Fibroblast of lung (primary cell): ENCODE results near the gene TMEM42. TPM values are rescaled to one million over a fixed set of nuclear protein-coding genes. Genes with fewer than 3 reads are reported as not detected.

Source experiments
- DNase-seq, 2 donors: peaks; one replicate each; pipeline versions ENCODE4 v3.0.0 to v3.0.0-alpha.2; 2010; ENCODE audit warnings: low read depth in 2 of 2
- H2AFZ ChIP-seq: 2 replicates; pipeline ENCODE4 v1.5.1; 2012; ENCODE audit warnings: low read length, control low read depth, inconsistent platforms
- H3K27ac ChIP-seq: 2 replicates; pipeline ENCODE4 v1.5.1; 2011; ENCODE audit warnings: low read length, control low read depth; ENCODE audit not compliant: insufficient read depth
- H3K27me3 ChIP-seq: 2 replicates; pipeline ENCODE4 v1.5.1; 2011; ENCODE audit warnings: mild to moderate bottlenecking, low read length; ENCODE audit not compliant: control insufficient read depth, insufficient read depth
- H3K36me3 ChIP-seq: 2 replicates; pipeline ENCODE4 v1.5.1; 2011; ENCODE audit warnings: low read length; ENCODE audit not compliant: control insufficient read depth, insufficient read depth
- H3K4me1 ChIP-seq: 2 replicates; pipeline ENCODE4 v1.5.1; 2011; ENCODE audit warnings: low read length; ENCODE audit not compliant: control insufficient read depth, insufficient read depth; ENCODE audit errors: extremely low read depth
- H3K4me2 ChIP-seq: 2 replicates; pipeline ENCODE4 v1.5.1; 2011; ENCODE audit warnings: low read length, control low read depth; ENCODE audit not compliant: insufficient read depth; ENCODE audit errors: extremely low read depth
- H3K4me3 ChIP-seq, 4 experiments: fragments of 200-600 bp in 1 of 4; sonication (generic) in 1 of 4; replicated peaks in 1 of 4; 2 replicates each; pipeline ENCODE4 v1.5.1; 2011 to 2016; ENCODE audit warnings: low read length in 4 of 4, low read depth in 3 of 4, mild to moderate bottlenecking in 3 of 4, control low read depth in 2 of 4, inconsistent platforms in 1 of 4, mixed read lengths in 1 of 4; ENCODE audit not compliant: insufficient read depth in 1 of 4; ENCODE audit errors: control extremely low read depth in 1 of 4
- H3K79me2 ChIP-seq: 2 replicates; pipeline ENCODE4 v1.5.1; 2012; ENCODE audit warnings: mild to moderate bottlenecking, low read length, inconsistent platforms; ENCODE audit not compliant: control insufficient read depth, insufficient read depth
- H3K9ac ChIP-seq: 2 replicates; pipeline ENCODE4 v1.5.1; 2011; ENCODE audit warnings: mild to moderate bottlenecking, low read length, control low read depth; ENCODE audit not compliant: insufficient read depth
- H3K9me3 ChIP-seq: 2 replicates; pipeline ENCODE4 v1.5.1; 2012; ENCODE audit warnings: low read depth, low read length; ENCODE audit not compliant: control insufficient read depth, insufficient read depth
- H4K20me1 ChIP-seq: 2 replicates; pipeline ENCODE4 v1.5.1; 2011; ENCODE audit warnings: low read length; ENCODE audit not compliant: control insufficient read depth, insufficient read depth; ENCODE audit errors: extremely low read depth
- CTCF ChIP-seq, 2 donors: IDR thresholded peaks in 1 of 2; conservative IDR thresholded peaks in 1 of 2; 1 replicate in 1 of 2; 2 replicates in 1 of 2; pipeline ENCODE4 v1.5.1; 2011 to 2012; ENCODE audit warnings: low read length in 2 of 2, control low read depth in 1 of 2, inconsistent platforms in 1 of 2, low read depth in 1 of 2, mild to moderate bottlenecking in 1 of 2
- EZH2 ChIP-seq: IDR thresholded peaks from 2 replicates; pipeline ENCODE4 v1.5.1; 2012; ENCODE audit warnings: low read length, control low read depth, mild to moderate bottlenecking; ENCODE audit errors: missing control alignments
- polyA plus RNA-seq, 2 donors: library from polyadenylated mRNA; depleted of rRNA in 1 of 2; stranded (reverse) in 1 of 2; unstranded in 1 of 2; fragments of >200 nt; gene quantifications; 2 replicates each; pipeline ENCODE4 v1.2.1, GENCODE V29; 2011 to 2012; ENCODE audit warnings: missing spikeins in 1 of 2
- total RNA-seq: library from RNA; depleted of rRNA; stranded (reverse); fragments of >200 nt; gene quantifications from 2 replicates; pipeline ENCODE4 v1.2.1, GENCODE V29; 2014

Gene TMEM42
- total and polyA plus RNA-seq, 2 donors (not counting 1 experiment from before 2014, with no cell fraction given): 23.4 to 25.3 TPM

DNA sequence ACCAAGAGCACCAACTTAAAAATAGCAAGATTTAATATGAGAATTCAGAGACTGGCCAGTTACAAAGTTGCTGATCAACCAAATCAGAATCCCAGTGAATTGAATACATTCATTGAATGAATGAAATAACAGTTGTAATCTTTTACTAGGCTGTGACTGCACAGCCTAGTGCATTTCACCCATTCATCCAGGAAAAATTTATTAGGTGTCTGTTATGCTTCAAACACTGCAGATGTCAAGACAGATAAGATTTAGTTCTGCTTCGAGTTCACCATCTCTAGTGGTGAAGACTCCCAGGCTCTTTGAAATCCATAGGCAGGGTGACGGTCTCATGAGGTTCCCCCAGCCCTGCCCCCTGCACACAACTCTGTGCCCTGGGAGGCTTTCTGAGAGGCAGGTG is 41.6 kb downstream of the TMEM42 start:
- Histone ChIP-seq H3K36me3 (no peaks in the 10 kb centered on the region), H3K9ac (no peak overlapping the region), H2AFZ (no peak overlapping the region), H3K79me2 (no peaks in the 10 kb centered on the region), H3K27me3 (peaks cover 2% of the 10 kb centered on the region), H3K27ac (no peak overlapping the region), H3K4me3 (no peak overlapping the region), H4K20me1 (no peaks in the 10 kb centered on the region), H3K9me3 (no peaks in the 10 kb centered on the region), H3K4me2 (no peak overlapping the region), H3K4me1 (no peaks in the 10 kb centered on the region)
- TF ChIP-seq EZH2 (no peak), CTCF (conservative IDR thresholded peaks at IDR 0.05 in 1 of 2, IDR thresholded peaks at IDR 0.05 in 1 of 2; ENCODE audit: low read depth in 1 of 2, low read length in 2 of 2) (no peak)
- no peak for DNase-seq

DNA sequence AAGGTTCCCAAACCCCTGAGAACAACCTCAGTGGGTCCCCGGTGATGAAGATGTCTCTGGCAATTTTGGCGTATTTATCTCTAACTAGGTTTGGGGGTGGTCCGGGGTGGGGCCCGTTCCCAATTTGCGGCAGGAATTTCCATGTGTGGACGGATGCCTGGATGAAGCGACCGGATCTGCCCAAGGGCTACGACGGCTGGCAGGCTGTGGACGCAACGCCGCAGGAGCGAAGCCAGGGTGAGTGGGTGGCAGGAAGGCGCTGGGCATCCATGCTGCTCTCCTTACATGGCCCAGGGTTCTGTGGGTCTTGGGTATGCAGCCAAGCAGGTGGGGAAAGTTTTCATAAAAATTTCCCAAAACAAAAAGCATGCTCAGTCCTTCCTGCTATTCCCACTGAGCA is 42.0 kb downstream of the TMEM42 start:
- Histone ChIP-seq H3K4me1 (no peaks in the 10 kb centered on the region), H3K4me2 (no peak overlapping the region), H3K79me2 (no peaks in the 10 kb centered on the region), H3K36me3 (no peaks in the 10 kb centered on the region), H3K4me3 (no peak overlapping the region), H3K9ac (no peak overlapping the region), H4K20me1 (no peaks in the 10 kb centered on the region), H2AFZ (no peak overlapping the region), H3K27me3 (peaks cover 2% of the 10 kb centered on the region), H3K9me3 (no peaks in the 10 kb centered on the region), H3K27ac (no peak overlapping the region)
- no peak for DNase-seq
- TF ChIP-seq CTCF (conservative IDR thresholded peaks at IDR 0.05 in 1 of 2, IDR thresholded peaks at IDR 0.05 in 1 of 2; ENCODE audit: low read depth in 1 of 2, low read length in 2 of 2) (no peak), EZH2 (no peak)

GRCh38 chr3:44905446-44906157 is 43.9 kb downstream of the TMEM42 start:
- H3K79me2 ChIP-seq: no peaks in the 10 kb centered on the region
- DNase-seq: no peak
- H3K27me3 ChIP-seq: peaks cover 5% of the 10 kb centered on the region
- no peak overlapping the region for H2AFZ ChIP-seq
- no peak overlapping the region for H3K4me2 ChIP-seq
- no peaks in the 10 kb centered on the region for H4K20me1 ChIP-seq
- no peak overlapping the region for H3K27ac ChIP-seq
- TF ChIP-seq CTCF (conservative IDR thresholded peaks at IDR 0.05 in 1 of 2, IDR thresholded peaks at IDR 0.05 in 1 of 2; ENCODE audit: low read depth in 1 of 2, low read length in 2 of 2) (no peak), EZH2 (no peak)
- H3K36me3 ChIP-seq: no peaks in the 10 kb centered on the region
- no peaks in the 10 kb centered on the region for H3K4me1 ChIP-seq
- no peak overlapping the region for H3K4me3 ChIP-seq
- no peaks in the 10 kb centered on the region for H3K9me3 ChIP-seq
- no peak overlapping the region for H3K9ac ChIP-seq
